ENCODE measurements around the gene FCN3. TPM values are rescaled to one million over a fixed set of nuclear protein-coding genes. Genes with fewer than 3 reads are reported as not detected.
A peak's percentile ranks its signal among the peaks of the same experiment; 100 is the strongest.

The FCN3 gene
- total and polyA plus RNA-seq, 2 of the 4 experiments (the other 2 are of a cell fraction) = not detected

- TF ChIP-seq POLR2A (IDR thresholded peaks at IDR 0.05; ENCODE audit: low read depth, low read length) = no peak
- no peak for TF ChIP-seq CHD1 (IDR thresholded peaks at IDR 0.05; ENCODE audit: low read depth, low read length)
- TF ChIP-seq ELK1 (IDR thresholded peaks at IDR 0.05; ENCODE audit: borderline replicate concordance, low read depth, low read length) = no peak
- no peak for TF ChIP-seq MXI1 (IDR thresholded peaks at IDR 0.05; ENCODE audit: borderline replicate concordance, low read depth, low read length)
- no peak for TF ChIP-seq CTCF (conservative IDR thresholded peaks at IDR 0.05; ENCODE audit: low read depth, low read length)
- TF ChIP-seq RFX5 (IDR thresholded peaks at IDR 0.05; ENCODE audit: low read depth, low read length) = no peak
- TF ChIP-seq MAZ (IDR thresholded peaks at IDR 0.05; ENCODE audit: borderline replicate concordance, low read depth, low read length) = no peak
- no peak for TF ChIP-seq FOS (IDR thresholded peaks at IDR 0.05; ENCODE audit: low read depth, low read length)
- no peak for TF ChIP-seq NFE2L2 (IDR thresholded peaks at IDR 0.05; ENCODE audit: low read depth, low read length)
- TF ChIP-seq USF2 (IDR thresholded peaks at IDR 0.05; ENCODE audit: low read depth, low read length) = no peak
- TF ChIP-seq BHLHE40 (IDR thresholded peaks at IDR 0.05; ENCODE audit: low read depth, low read length) = no peak
- Histone ChIP-seq H3K36me3 (ENCODE audit: control insufficient read depth, insufficient read depth, low read length) (no peaks in the 10 kb centered on the region; the same call in 1 of the 2 replicates), H3K4me2 (ENCODE audit: low read depth, low read length) (no peak overlapping the region), H2BK5ac (ENCODE audit: low read depth, low read length, poor library complexity, severe bottlenecking) (no peak overlapping the region), H2BK120ac (ENCODE audit: low read depth, low read length) (peak overlapping the region; percentile 8; the same call in 1 of the 2 replicates), H3K4me1 (ENCODE audit: control insufficient read depth, insufficient read depth, low read length) (peaks cover 15% of the 10 kb centered on the region), H3K27ac (ENCODE audit: insufficient read depth, low read length) (no peak overlapping the region), H3K79me1 (ENCODE audit: low read depth in 1 of 2, low read length in 2 of 2) (peaks cover 0 to 28% of the 10 kb centered on the region in 2 experiments; a peak in 3 of 4 replicates), H2BK15ac (ENCODE audit: low read depth, low read length) (no peak overlapping the region), H3K4me3 (ENCODE audit: insufficient read depth, low read depth, low read length) (no peak overlapping the region), H3K23ac (ENCODE audit: low read depth, low read length) (peak overlapping the region; percentile 32; the same call in 1 of the 2 replicates), H4K5ac (ENCODE audit: low read depth, low read length) (no peak overlapping the region), H3K9me1 (ENCODE audit: insufficient read depth, low read length) (peaks cover 20% of the 10 kb centered on the region), H2AK9ac (replicated peaks; ENCODE audit: low read depth, low read length, poor library complexity) (peak overlapping the region; percentile 45), H4K91ac (ENCODE audit: insufficient read depth, low read depth, low read length) (no peak overlapping the region), H3K9ac (ENCODE audit: low read depth, low read length) (no peak overlapping the region), H4K20me1 (ENCODE audit: insufficient read depth, low read length) (no peaks in the 10 kb centered on the region), H4K8ac (ENCODE audit: low read depth in 2 of 2, low read length in 2 of 2) (no peak overlapping the region), H2AFZ (replicated peaks; ENCODE audit: low read length, poor library complexity) (no peak overlapping the region), H2BK20ac (ENCODE audit: low read depth, low read length) (no peak overlapping the region; the same call in 1 of the 2 replicates), H3K18ac (ENCODE audit: low read depth, low read length) (no peak overlapping the region), H3K27me3 (ENCODE audit: control insufficient read depth, insufficient read depth, low read length) (no peaks in the 10 kb centered on the region), H3K14ac (replicated peaks; ENCODE audit: low read depth, low read length) (no peak overlapping the region), H3K4ac (ENCODE audit: low read depth, low read length) (no peak overlapping the region), H2AK5ac (ENCODE audit: low read depth, low read length) (peak overlapping the region; percentile 76; the same call in 1 of the 2 replicates), H3K9me3 (ENCODE audit: control insufficient read depth, insufficient read depth, low read length) (no peaks in the 10 kb centered on the region), H3K56ac (ENCODE audit: extremely low read depth, insufficient read depth, low read length) (no peak overlapping the region)
- 91% methylated on average over 11 of the region's 18 CpGs; no CpG with 5 or more reads in 1 of the 2 experiments for WGBS, 2 experiments (ENCODE audit: extremely low coverage in 2 of 2, insufficient read length in 1 of 2)
- dilution Hi-C loops (cut with HindIII; ENCODE audit: low sequenced_read_pairs, unreplicated experiment) = no loop called here
- in situ Hi-C loops (cut with MboI; ENCODE audit: low sequenced_read_pairs) = loop anchor here (5.0 to 10.0 kb wide), 2 partner anchors 91 to 289 kb away; no protein-coding TSS in a partner anchor
- no TSS peak for BruUV-seq (replicated peaks)
- intact Hi-C loops (cut with micrococcal nuclease) = loop anchor here (5.0 to 10.0 kb wide), 3 partner anchors 199 to 291 kb away; no protein-coding TSS in a partner anchor
- no peak for DNase-seq
- CTCF ChIA-PET = interaction anchor here (0.8 to 1.0 kb wide), 2 partner anchors 92 to 163 kb away, joined by 3 read pairs; no protein-coding TSS in a partner anchor
- POLR2A ChIA-PET (ENCODE audit: unreplicated experiment) = no interaction called here
- no peak for ATAC-seq (ENCODE audit: low read depth)
These were observed 19.1 kb upstream of the FCN3 start for GRCh38 chr1:27393641-27394281.
